Left renal cortex interstitium (tissue), 4 donors: Measurements from ENCODE around the gene RNFT2. TPM values are rescaled to one million over a fixed set of nuclear protein-coding genes. Genes with fewer than 3 reads are reported as not detected.

Source experiments
- DNase-seq, 4 donors: peaks; one replicate each; pipeline ENCODE4 v3.0.0-alpha.2; 2013; ENCODE audit warnings: low read depth in 4 of 4, low spot score in 2 of 4, missing footprints in 1 of 4
- polyA plus RNA-seq, 4 donors: library from polyadenylated mRNA; unstranded; fragments of 120-200 nt; gene quantifications; one replicate each; pipeline ENCODE4 v1.2.1, GENCODE V29; 2013; ENCODE audit not compliant: insufficient read length in 4 of 4

RNFT2 gene
- polyA plus RNA-seq, 4 donors, result 4.0 to 8.0 (median 6.0) TPM

DNA sequence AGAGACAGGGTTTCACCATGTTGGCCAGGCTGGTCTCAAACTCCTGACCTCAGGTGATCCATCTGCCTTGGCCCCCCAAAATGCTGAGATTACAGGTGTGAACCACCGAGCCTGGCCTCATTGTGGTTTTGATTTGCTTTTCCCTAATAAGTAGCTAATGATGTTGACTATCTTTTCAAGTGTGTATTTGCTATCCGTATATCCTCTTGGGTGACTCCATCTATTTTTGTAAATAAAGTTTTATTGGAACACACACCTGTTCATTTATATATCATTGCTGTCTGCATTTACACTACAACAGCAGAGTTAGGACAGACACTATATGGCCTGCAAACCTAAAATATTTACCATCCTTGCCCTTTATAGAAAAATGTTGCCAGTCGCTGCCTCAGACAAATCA lies 156.8 kb downstream of the RNFT2 start:
- DNase-seq, result no peak

DNA sequence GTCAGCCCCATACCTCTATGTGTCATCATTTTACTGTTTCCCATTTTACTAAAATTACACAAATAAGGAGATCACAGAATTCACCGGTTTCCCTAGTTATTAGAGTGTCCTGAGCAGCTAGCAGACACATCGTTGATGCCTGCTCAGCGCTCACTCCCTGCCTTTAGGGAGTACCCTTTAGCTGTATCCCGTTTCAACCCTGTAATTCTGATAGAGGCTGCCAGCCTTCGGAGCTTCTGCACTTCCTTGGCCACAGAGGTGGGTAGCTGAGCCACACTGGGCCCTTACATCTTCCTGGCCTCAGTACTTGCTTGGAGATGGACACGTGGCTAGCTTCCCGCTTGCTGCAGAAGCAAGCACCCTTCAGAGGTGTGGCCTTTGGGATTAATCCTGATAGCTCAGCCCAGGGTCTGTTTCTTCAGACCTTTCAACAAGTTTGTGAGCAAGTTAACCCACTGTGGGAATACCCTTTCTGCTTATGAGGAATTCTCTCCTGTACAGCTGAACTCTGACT lies 158.4 kb downstream of the RNFT2 start:
- DNase-seq, result no peak

DNA sequence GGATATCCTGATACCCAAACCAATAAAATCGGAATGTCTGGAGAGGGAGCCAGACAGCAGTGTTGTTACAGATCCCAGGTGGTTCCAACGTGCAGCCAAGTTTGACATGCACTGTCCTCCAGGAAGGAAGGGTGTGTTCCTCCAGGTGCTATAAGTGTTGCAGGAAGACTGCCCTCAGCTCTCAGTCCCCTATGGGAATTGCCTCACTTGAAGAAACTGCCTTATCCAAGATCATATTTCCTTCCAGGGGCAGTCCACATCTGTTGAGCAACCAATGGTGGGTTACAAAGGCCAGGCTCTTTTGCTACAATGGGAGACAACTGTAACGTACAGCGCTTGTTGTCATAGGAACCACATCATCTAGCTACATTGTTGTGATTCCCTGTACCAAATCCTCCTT lies 159.4 kb downstream of the RNFT2 start:
- no peak for DNase-seq

DNA sequence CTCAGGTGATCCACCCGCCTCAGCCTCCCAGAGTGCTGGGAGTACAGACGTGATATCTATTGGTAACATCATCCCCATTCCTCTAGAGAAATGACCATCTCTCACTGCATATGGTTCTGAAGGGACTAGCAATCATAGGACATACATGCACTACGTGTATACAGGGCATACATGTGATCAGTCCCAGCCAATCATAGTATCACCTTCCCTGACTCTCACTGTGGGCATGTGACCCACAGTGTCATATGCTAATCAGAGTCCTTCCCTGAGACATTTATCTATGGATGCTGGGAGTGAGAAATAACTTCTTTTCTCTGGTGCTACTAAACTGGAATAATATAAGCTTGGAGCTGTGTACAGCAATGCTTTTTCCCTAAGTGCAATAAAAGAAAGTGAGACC lies 160.6 kb downstream of the RNFT2 start:
- no peak for DNase-seq

DNA sequence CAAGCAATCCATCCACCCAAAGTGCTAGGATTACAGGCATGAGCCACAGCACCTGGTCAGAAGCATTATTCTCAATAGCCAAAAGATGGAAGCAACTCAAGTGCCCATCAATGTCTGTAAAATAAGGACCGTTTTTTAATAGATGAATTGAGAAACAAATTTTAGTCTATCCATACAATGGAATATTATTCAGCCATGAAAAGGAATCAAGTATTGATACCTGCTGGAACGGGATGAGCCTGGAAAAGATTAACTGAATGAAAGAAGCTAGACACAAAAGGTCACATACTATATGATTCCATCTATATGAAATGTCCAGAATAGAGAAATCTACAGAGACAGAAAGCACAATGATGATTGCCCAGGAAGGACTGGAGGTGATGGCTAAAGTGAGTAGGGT lies 163.5 kb downstream of the RNFT2 start:
- no peak for DNase-seq

Other genes with a start within 250 kb of the RNFT2 start
- gene MAP1LC3B2, start 178.9 kb upstream of the RNFT2 start, polyA plus RNA-seq, result 10 to 100 TPM in 1 of 4 donors, 1 to 10 TPM in 3; 6.5 to 10.4 (median 7.5) TPM
- gene SPRING1, start 246 bp upstream of the RNFT2 start, polyA plus RNA-seq, result 10 to 100 TPM; 29.8 to 41.7 (median 34.0) TPM
- gene HRK, start 143.1 kb downstream of the RNFT2 start, polyA plus RNA-seq, result under 1 TPM; 0.38 to 0.57 (median 0.48) TPM
- gene FBXW8, start 172.6 kb downstream of the RNFT2 start, polyA plus RNA-seq, result 10 to 100 TPM; 23.3 to 27.8 (median 24.3) TPM